ENCODE data around the gene NPTXR. TPM values are rescaled to one million over a fixed set of nuclear protein-coding genes. Genes with fewer than 3 reads are reported as not detected.

Gene NPTXR
- total RNA-seq, 1 experiment from 2014 or later = 10.4 TPM

- H3K27me3 Mint-ChIP-seq (ENCODE audit: low read depth) = peaks cover 37% of the 10 kb centered on the region
- H3K27ac Mint-ChIP-seq = no peak overlapping the region
- no peaks in the 10 kb centered on the region for H3K9me3 Mint-ChIP-seq
- H3K4me1 Mint-ChIP-seq = no peaks in the 10 kb centered on the region
- no peak overlapping the region for H3K4me3 Mint-ChIP-seq
- ChIA-PET CTCF (interaction anchor here (1.0 to 6.1 kb wide), 3 partner anchors 16 to 117 kb away, joined by 3 to 47 read pairs (median 3); no protein-coding TSS in a partner anchor), POLR2A (no interaction called here)
- no peak for DNase-seq (ENCODE audit: low spot score)
- TF ChIP-seq IRF1 (CRISPR knock-in tag; IDR thresholded peaks at IDR 0.05) (no peak), AFF4 (CRISPR knock-in tag; IDR thresholded peaks at IDR 0.05; ENCODE audit: borderline replicate concordance) (no peak), E2F1 (CRISPR knock-in tag; IDR thresholded peaks at IDR 0.05) (no peak), MXD4 (CRISPR knock-in tag; IDR thresholded peaks at IDR 0.05; ENCODE audit: borderline replicate concordance) (no peak), MAX (CRISPR knock-in tag; IDR thresholded peaks at IDR 0.05) (no peak), TEAD4 (CRISPR knock-in tag; IDR thresholded peaks at IDR 0.05) (no peak), NFE2L1 (CRISPR knock-in tag; IDR thresholded peaks at IDR 0.05) (no peak), GRHL2 (CRISPR knock-in tag; IDR thresholded peaks at IDR 0.05; ENCODE audit: insufficient replicate concordance, severe bottlenecking) (no peak), JUN (CRISPR knock-in tag; IDR thresholded peaks at IDR 0.05) (no peak), STAT6 (CRISPR knock-in tag; conservative IDR thresholded peaks at IDR 0.05; ENCODE audit: low read depth) (no peak), PREB (CRISPR knock-in tag; IDR thresholded peaks at IDR 0.05; ENCODE audit: borderline replicate concordance) (no peak), GABPB1 (CRISPR knock-in tag; IDR thresholded peaks at IDR 0.05) (no peak), ZNF396 (CRISPR knock-in tag; IDR thresholded peaks at IDR 0.05; ENCODE audit: borderline replicate concordance) (no peak), NFYB (CRISPR knock-in tag; conservative IDR thresholded peaks at IDR 0.05; ENCODE audit: low read depth) (no peak), NFATC4 (CRISPR knock-in tag; IDR thresholded peaks at IDR 0.05) (no peak), ATF6 (CRISPR knock-in tag; IDR thresholded peaks at IDR 0.05) (no peak), USF2 (CRISPR knock-in tag; IDR thresholded peaks at IDR 0.05) (no peak), E2F5 (CRISPR knock-in tag; IDR thresholded peaks at IDR 0.05) (no peak)
- H3K36me3 Mint-ChIP-seq = no peaks in the 10 kb centered on the region
- ATAC-seq = no peak
These were observed 6.6 kb upstream of the NPTXR start for GRCh38 chr22:38850399-38850798.

Data from WTC11 (cell line).